Gastrocnemius medialis (tissue), 4 donors: ENCODE measurements around the gene DBF4.

Source experiments
- POLR2A ChIP-seq, 2 donors: fragments of 450-650 bp; IDR thresholded peaks; one replicate each; pipeline ENCODE4 v1.6.1; 2017; ENCODE audit warnings: antibody characterized with exemption in 2 of 2, mild to moderate bottlenecking in 2 of 2, moderate library complexity in 2 of 2
- TF ChIP-seq, protein P1 (sequence below), 5 experiments: fragments of 450-650 bp in 3 of 5; fragments of 200-600 bp in 2 of 5; sonication (generic) in 2 of 5; IDR thresholded peaks in 4 of 5; conservative IDR thresholded peaks in 1 of 5; 1 replicate in 4 of 5; 2 replicates in 1 of 5; pipeline ENCODE4 v1.5.1; 2016 to 2019; ENCODE audit warnings: antibody characterized with exemption in 5 of 5, mild to moderate bottlenecking in 3 of 5, moderate library complexity in 3 of 5

DNA sequence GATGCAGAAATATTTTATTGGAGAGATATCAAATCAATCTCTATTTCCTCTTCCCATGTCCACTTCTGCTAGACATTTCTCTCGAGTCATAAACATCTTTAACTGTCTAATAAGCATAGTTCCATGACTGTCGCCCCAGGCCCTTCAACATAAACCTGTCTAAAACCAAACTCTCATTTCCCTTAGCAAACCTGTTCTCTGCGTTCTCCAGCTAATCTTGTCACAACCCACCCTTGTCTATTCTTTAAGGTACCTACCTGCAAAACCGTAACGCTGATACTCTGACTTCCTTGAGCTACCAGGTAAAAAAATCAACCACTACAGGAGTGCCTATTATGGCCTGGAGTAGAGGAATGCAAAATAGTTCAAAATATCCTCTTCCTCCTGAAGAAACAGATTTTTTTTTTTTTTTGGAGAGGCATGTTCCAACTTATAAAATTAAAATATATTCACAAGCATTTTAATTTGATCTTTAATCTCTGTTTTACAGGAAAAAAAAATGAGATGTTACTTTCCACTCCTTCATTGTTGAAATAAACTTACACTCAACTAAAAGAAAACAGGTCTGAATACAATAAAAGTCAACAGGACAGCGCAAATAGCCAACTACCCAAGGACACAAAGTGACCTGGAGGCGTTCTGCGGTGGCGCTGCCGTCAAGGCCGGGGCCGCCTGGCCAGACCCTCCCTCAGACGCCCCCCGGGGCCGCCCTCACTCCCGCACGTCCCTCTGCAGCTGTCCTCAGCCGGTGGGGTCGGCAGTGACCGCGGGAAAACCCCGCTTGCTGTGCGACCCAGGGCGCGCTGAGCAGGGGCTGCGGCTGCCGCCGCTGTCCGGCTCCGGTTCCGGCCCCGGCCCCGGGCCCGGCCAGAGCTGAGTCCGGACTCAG lies 898 bp upstream of the DBF4 start:
- TF ChIP-seq, protein P1, sequence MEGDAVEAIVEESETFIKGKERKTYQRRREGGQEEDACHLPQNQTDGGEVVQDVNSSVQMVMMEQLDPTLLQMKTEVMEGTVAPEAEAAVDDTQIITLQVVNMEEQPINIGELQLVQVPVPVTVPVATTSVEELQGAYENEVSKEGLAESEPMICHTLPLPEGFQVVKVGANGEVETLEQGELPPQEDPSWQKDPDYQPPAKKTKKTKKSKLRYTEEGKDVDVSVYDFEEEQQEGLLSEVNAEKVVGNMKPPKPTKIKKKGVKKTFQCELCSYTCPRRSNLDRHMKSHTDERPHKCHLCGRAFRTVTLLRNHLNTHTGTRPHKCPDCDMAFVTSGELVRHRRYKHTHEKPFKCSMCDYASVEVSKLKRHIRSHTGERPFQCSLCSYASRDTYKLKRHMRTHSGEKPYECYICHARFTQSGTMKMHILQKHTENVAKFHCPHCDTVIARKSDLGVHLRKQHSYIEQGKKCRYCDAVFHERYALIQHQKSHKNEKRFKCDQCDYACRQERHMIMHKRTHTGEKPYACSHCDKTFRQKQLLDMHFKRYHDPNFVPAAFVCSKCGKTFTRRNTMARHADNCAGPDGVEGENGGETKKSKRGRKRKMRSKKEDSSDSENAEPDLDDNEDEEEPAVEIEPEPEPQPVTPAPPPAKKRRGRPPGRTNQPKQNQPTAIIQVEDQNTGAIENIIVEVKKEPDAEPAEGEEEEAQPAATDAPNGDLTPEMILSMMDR (IDR thresholded peaks at IDR 0.05 in 4 of 5, conservative IDR thresholded peaks at IDR 0.05 in 1 of 5) = no peak
- TF ChIP-seq POLR2A (IDR thresholded peaks at IDR 0.05) = no peak
